GM21526 (cell line): ENCODE results near the gene SEMG2.

Experiments used
- ATAC-seq: cut with Tn5 transposase; IDR thresholded peaks from one replicate; pipeline ENCODE4 v1.9.1; 2021; ENCODE audit warnings: moderate library complexity; ENCODE audit not compliant: unreplicated experiment, low FRiP score

The SEMG2 gene

GRCh38 chr20:45226287-45226686 lies 5.1 kb downstream of the SEMG2 start:
- no peak for ATAC-seq

DNA sequence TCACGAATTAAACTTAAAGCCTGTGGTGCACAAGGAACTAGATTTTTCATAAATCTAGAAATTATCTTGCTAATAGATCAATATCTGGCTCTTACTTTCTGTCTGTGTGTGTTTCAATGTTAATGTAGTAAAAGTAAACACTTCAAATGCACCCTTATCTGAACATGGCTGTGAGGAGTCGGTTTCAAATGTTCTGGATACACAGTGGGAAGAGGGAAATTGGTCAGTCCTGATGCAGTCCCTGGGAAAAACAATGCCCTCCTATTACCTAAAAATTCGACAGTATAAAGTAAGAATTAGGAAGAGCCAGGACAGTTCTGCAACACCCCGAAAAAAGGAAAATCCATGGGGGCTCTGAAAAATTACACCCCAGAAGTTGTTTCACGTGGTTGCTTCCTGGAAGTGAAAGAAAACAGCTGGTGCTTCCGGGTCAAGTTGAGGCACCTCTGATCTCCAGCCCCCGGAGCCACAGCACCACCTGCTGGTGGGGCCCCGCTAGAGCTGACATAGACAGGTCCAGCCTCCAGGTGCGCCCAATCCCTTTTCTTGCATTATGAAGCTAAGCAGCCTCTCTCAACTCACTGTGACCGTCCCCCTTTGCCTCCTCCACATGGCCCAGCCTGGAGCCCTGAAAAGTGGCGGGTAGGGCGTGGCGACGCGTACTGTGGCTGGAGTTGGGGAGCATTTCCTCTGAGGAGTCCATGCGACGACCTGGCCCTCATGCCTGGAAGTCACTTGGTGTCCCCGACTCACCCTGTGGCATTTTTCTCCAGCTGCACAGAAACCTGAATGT lies 8.3 kb downstream of the SEMG2 start:
- ATAC-seq = no peak

DNA sequence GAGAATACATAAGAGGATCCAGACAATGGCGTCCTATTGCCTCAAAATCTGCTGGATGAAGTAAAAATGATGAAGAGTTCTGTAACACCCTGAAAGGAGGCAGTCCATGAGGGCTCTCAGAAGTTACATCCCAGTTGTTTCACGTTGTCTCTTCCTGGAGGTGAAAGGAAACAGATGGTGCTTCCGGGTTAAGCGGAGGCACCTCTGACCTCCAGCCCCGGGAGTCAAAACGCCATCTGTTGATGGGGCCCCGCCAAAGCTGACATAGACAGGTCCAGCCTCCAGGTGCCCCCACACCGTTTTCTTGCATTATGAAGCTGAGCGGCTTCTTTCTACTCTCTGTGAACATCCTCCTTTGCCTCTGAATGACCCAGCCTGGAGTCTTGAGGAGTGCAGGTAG lies 9.5 kb downstream of the SEMG2 start:
- no peak for ATAC-seq

- ATAC-seq = no peak
Measured at GRCh38 chr20:45235995-45236394, 14.8 kb downstream of the SEMG2 start.

DNA sequence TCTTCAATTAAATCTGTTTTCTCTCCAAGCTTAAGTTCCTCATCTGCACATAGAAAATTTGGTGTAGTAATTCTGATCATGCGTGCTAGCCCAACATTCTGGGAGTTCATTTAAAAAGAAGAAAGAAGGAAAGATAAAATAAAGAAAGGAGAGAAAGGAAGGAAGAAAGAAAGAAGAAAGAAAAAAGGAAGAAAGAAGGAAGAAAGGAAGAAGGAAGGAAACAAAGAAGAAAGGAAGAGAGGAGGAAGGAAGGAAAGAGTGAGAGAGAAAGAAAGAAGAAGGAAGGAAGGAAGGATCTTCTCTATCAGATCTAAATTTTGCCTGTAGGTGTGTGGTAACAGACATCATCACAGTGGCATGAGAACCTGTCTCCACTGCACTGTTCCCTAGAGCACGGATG lies 17.0 kb downstream of the SEMG2 start:
- no peak for ATAC-seq

DNA sequence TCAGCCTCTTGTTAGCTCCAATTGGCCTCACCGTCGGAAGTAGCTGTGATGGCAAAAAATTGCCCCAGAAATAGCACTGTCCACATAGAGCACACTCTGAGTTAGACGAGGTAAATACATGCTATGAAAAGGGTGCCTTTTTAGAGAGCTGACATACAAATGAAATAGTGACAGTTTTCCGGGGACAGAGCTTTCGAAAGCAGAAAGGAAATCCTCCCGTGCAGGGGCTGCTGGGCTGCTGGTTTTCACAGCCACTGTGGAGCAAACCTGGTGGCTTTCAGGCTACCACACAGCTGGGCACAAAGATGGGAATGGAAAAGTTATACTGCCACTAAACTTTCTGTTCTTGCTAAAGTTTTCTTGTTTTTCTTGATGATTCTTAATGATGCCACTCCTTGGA lies 24.9 kb downstream of the SEMG2 start:
- ATAC-seq = no peak

DNA sequence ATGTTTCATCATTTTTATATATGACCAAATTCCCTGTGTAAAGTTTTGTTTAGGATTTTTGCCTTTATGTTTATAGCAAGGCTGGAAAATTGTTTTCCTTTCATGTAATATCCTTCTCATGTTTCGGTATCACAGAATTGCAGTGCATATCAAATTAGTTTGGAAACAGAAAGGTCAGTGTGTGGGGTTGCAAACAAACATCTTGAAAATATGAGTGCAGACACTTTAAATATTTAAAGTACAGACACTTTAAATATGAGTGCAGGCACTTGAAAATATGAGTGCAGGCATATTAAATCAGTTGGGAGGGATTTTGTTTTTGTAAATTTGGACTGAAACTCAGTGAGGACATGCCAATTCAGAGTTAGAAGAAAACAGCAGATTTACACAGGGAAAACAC lies 26.7 kb downstream of the SEMG2 start:
- no peak for ATAC-seq

DNA sequence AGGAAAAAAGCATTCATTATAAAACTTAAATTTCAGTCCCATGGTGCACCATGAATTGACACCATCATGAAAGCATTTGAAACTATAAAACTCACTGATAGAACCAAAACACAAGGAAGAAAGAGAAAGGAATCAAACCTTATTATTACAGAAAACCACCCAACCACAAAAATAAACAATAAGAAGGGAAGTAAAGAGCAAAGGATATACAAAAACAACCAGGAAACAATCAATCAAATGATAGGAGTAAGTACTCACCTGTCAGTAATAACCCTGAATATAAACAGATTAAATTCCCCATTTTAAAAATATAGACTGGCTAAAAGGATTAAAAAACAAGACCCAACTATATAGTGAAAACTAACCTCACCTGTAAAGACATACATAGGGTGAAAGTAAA lies 27.4 kb downstream of the SEMG2 start:
- ATAC-seq = no peak

DNA sequence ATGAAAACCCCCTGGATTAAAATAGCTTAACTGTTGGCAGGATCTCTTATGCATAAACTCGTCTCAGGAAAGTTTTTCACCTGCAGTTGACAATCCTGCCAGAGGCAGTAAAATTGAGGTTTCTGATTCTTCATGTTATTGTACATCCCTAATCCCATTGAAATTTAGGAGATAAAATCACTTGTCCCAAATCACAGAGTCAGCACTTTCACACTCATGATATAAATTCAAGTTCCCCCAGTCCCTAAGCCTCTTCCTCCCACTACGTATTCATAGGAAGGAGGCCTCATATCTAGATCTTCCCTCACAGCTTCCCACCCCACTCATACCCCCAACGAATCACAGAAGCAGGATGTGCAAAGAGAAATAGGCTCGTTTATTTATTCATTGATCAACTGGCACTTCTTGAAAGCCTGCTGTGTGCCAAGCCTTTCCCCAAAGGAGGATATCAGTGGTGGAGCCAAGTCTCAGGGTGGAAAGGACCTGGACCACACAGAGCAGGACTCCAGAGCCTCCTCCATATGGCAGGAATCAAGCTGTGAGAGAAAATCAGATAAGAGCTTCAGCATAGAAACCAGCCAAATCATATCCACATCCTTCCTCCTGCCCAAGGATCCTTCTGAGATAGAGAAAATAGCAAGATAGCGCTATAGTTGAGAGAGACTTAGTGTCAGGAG lies 30.8 kb downstream of the SEMG2 start:
- no peak for ATAC-seq

- ATAC-seq = no peak
Measured at GRCh38 chr20:45253261-45253660, 32.1 kb downstream of the SEMG2 start.

DNA sequence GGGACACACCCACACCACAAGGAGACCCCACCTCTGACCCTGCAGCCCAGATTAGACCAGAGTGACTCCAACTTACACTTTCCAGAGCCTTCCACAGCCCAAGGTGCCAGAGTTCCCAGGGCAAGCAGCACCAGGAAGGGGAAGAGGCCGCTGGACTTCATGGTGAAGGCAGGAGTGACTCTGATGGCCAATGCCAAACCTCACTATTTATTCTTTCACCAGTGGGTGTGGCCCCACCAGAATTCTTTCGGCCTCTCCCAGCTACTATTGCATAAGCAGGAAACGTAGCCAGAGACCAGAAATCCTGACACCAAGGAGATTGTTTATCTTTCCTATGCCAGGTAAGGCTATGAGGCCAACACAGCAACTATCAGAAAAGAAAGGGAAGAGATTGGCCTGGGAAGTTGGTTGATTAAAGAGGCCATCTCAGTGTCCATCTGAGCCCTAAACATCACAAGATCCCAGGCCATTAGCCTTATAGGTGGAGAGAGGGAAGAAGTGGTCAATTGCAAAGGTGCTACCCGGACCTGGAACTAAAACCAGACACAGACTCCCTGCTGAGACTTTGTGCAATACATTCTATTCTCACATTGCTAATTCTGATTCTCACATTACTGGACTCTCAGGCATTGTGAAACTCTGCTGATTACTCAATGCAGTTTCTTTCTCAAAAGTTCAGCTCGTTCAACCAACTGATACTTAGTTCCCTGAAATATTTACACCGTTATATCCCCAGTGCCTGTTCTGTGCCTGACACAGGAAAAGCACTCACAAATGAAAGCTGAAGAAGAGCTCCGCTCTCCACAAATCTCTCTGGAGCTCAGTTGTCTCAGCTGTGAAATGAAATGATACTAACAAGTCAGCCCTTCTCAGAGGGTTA lies 33.5 kb downstream of the SEMG2 start, which contains the start of gene SLPI:
Gene SLPI (minus strand): TSS at position 182 of the 880 bp plus-strand sequence. CDS start 21 bp downstream, at position 161.
- no peak for ATAC-seq

GRCh38 chr20:45257161-45257560 lies 36.0 kb downstream of the SEMG2 start:
- ATAC-seq = no peak

DNA sequence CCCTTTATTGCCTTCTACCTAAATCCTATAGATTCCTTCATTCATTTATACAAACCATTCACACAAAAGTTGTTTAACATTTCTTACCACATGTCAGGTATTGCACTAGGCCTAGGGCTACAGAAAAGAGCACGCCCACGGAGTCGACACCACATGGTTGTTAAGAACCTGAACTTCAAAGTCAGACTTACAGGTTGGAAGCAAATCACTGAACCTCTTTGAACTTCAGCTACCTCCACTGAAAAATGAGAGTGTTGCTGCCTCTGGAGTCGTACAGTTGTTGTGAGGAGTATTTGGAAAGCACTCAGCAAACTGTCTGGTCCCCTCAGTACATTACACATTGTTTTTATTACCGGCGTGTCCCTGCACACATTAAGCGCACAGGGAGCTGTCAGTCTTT lies 36.5 kb downstream of the SEMG2 start:
- no peak for ATAC-seq

DNA sequence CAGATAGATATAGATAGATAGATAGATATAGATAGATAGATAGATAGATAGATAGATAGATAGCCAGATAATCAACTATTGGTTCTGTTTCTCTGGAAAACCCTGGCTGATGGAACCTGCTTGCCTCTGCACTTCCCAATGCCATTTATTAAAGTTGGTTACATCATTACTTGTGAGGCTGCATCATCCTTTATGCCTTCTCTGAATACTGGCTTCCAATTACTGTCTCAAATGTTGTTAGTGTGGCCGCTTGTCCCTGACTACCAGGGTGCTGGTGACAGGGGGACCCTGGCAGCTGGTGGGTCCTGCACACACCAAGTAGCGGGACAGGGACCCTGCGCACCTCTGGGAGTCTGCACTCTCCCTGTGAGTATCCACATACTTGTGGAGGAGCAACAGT lies 37.1 kb downstream of the SEMG2 start:
- ATAC-seq = no peak

DNA sequence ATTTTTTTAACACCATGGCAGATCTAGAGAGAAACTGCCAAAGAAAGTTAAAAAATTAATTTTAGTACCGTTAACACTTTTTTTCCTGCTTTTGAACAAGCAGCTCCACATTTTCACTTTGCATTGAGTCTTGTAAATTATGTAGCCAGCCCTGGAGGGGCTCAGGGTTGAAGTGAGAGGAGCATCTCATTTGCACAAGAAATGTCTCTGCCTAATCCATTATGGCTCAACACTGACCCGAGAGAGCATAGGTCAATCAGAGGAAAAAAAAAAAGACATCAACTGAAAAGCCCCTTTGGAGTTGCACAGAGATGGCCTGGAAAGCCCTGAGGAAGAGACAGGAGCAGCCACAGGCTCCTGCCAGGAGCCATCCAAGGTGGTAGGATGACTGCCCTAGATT lies 37.5 kb downstream of the SEMG2 start:
- no peak for ATAC-seq

- no peak for ATAC-seq
Measured at GRCh38 chr20:45263556-45264266, 42.5 kb downstream of the SEMG2 start.

- no peak for ATAC-seq
Measured at GRCh38 chr20:45266977-45267376, 45.8 kb downstream of the SEMG2 start.

DNA sequence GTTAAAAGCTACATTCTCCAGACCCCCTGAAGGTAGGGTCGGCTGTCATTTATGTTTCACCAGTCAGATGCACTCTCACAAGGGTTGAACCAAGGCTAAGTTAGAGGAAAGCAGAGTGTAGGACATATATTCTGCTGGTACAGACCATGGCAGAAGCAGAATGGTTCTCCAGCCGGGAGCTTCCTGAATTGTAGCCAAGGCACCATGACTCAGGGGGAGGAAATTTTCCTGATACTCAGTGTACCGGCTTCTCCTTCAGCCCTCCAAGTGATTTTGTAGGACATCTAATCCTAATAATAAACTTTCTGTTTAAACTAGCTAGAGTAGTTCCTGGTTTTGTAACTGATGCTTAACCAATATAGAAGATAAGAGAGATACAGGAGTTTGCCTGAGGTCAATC lies 47.4 kb downstream of the SEMG2 start:
- no peak for ATAC-seq

DNA sequence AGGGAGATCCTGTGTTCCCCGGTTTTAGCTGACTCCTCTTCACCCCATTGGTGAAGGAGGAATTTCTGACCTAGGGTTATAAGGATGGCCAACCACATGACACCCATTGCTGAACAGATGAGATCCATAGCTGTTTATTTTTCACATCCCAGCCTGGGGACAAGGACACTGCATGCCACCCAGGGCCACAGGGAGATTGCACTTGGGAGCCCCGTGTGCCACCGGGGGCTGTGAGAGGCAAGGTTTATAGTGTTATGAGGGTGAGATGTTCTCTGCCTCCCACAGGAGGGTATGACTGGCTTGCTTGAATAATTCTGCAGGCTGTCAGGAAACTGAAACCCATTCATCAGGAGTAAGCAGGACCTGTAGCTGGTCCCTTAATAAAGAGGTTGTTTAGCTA lies 47.9 kb downstream of the SEMG2 start:
- ATAC-seq = no peak

DNA sequence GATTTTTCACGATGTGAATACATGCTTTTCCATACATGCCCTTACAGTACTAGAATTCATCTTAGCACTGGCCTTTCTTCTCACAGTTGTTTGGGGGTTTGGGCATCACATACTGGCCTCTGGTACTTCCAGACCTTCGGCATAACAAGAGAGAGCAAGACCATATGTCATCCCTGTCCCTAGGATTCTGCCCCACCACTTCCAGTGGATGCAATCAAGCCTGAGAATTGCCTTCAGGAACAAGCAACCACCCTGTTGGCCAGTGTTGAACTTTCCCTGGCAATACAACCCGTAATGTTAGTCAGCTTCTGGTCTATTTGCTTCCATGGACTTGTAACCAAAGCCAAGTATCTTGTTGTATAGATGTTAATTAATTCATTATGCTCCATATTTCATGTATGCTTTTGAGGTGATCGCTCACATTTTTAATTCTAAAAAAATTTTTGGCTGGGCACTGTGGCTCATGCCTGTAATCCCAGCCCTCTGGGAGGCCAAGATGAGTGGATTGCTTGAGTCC lies 48.6 kb downstream of the SEMG2 start:
- no peak for ATAC-seq
